BE2C (cell line): ENCODE results near the gene CIP2A.

ENCODE experiments used
- DNase-seq: peaks from one replicate; pipeline ENCODE4 v3.0.0-alpha.2; 2020
- H3K27me3 ChIP-seq: fragments of 250-450 bp; sonication (Bioruptor Pico); 2 replicates; pipeline ENCODE4 v1.5.1; 2020; ENCODE audit warnings: mild to moderate bottlenecking
- H3K36me3 ChIP-seq: fragments of 250-450 bp; sonication (Bioruptor Pico); 2 replicates; pipeline ENCODE4 v1.5.1; 2020; ENCODE audit warnings: mild to moderate bottlenecking
- H3K4me1 ChIP-seq: fragments of 250-450 bp; sonication (Bioruptor Pico); 2 replicates; pipeline ENCODE4 v1.5.1; 2020
- H3K4me3 ChIP-seq: 2 replicates; pipeline ENCODE4 v1.5.1; 2011; ENCODE audit warnings: low read depth, low read length
- H3K9me3 ChIP-seq: fragments of 250-450 bp; sonication (Bioruptor Pico); 2 replicates; pipeline ENCODE4 v1.5.1; 2020
- CTCF ChIP-seq: IDR thresholded peaks from 2 replicates; pipeline ENCODE4 v1.5.1; 2012; ENCODE audit warnings: mild to moderate bottlenecking, low read depth, low read length

Gene CIP2A

GRCh38 chr3:108599677-108600409 is 10.6 kb upstream of the CIP2A start:
- Histone ChIP-seq H3K4me1 (no peaks in the 10 kb centered on the region), H3K4me3 (no peak overlapping the region), H3K27me3 (no peaks in the 10 kb centered on the region), H3K9me3 (no peaks in the 10 kb centered on the region), H3K36me3 (no peaks in the 10 kb centered on the region)
- no peak for TF ChIP-seq CTCF
- no peak for DNase-seq

GRCh38 chr3:108598375-108598774 is 9.1 kb upstream of the CIP2A start:
- H3K4me3 ChIP-seq = no peak overlapping the region
- TF ChIP-seq CTCF = no peak
- DNase-seq = no peak

GRCh38 chr3:108595321-108595720 is 6.1 kb upstream of the CIP2A start:
- Histone ChIP-seq H3K4me3 (no peak overlapping the region), H3K27me3 (no peaks in the 10 kb centered on the region), H3K4me1 (no peaks in the 10 kb centered on the region), H3K36me3 (no peaks in the 10 kb centered on the region), H3K9me3 (no peaks in the 10 kb centered on the region)
- TF ChIP-seq CTCF = no peak
- DNase-seq = no peak

More at GRCh38 chr3:108598375-108598774, 9.1 kb upstream of the CIP2A start:
- no peaks in the 10 kb centered on the region for H3K9me3 ChIP-seq
- H3K36me3 ChIP-seq = no peaks in the 10 kb centered on the region
- no peaks in the 10 kb centered on the region for H3K27me3 ChIP-seq
- no peaks in the 10 kb centered on the region for H3K4me1 ChIP-seq

- no peaks in the 10 kb centered on the region for H3K4me1 ChIP-seq
- H3K36me3 ChIP-seq = no peaks in the 10 kb centered on the region
- TF ChIP-seq CTCF = no peak
- peak overlapping the region; percentile 90 for H3K4me3 ChIP-seq
- DNase-seq = no peak
- H3K9me3 ChIP-seq = no peaks in the 10 kb centered on the region
- H3K27me3 ChIP-seq = no peaks in the 10 kb centered on the region
Observed at GRCh38 chr3:108590460-108590859, 1.2 kb upstream of the CIP2A start.

- H3K36me3 ChIP-seq = peaks cover 3% of the 10 kb centered on the region; the same call in 1 of the 2 replicates
- no peaks in the 10 kb centered on the region for H3K9me3 ChIP-seq
- H3K4me1 ChIP-seq = no peaks in the 10 kb centered on the region
- no peaks in the 10 kb centered on the region for H3K27me3 ChIP-seq
- DNase-seq = no peak
- peak overlapping the region; percentile 90 for H3K4me3 ChIP-seq
- TF ChIP-seq CTCF = no peak
Observed at GRCh38 chr3:108589998-108590323, 723 bp upstream of the CIP2A start.

GRCh38 chr3:108588601-108589000 is 637 bp downstream of the CIP2A start:
- no peaks in the 10 kb centered on the region for H3K4me1 ChIP-seq
- no peak for TF ChIP-seq CTCF
- no peaks in the 10 kb centered on the region for H3K9me3 ChIP-seq
- peaks cover 15% of the 10 kb centered on the region for H3K36me3 ChIP-seq
- no peaks in the 10 kb centered on the region for H3K27me3 ChIP-seq
- H3K4me3 ChIP-seq = peak overlapping the region; percentile 90
- DNase-seq = no peak
